OCI-LY1 (cell line): ENCODE measurements around the gene NEURL1B.

Experiments
- H2AFZ ChIP-seq: fragments of 200-600 bp; sonication (generic), shearing (Covaris generic); 2 replicates; pipeline ENCODE4 v1.6.0; 2014; ENCODE audit warnings: antibody characterized with exemption, mild to moderate bottlenecking, low read length
- H3F3A ChIP-seq: fragments of 200-600 bp; sonication (generic), shearing (Covaris generic); 2 replicates; pipeline ENCODE4 v1.6.0; 2014; ENCODE audit warnings: mild to moderate bottlenecking, antibody characterized with exemption, low read length, moderate library complexity; ENCODE audit not compliant: insufficient read depth
- H3K27ac ChIP-seq: fragments of 200-600 bp; sonication (generic); 2 replicates; pipeline ENCODE4 v1.5.1; 2014; ENCODE audit warnings: low read length, mixed run types, mild to moderate bottlenecking, low read depth; ENCODE audit not compliant: poor library complexity, severe bottlenecking
- H3K27me3 ChIP-seq: fragments of 200-600 bp; sonication (generic); 2 replicates; pipeline ENCODE4 v1.6.0; 2014; ENCODE audit warnings: antibody characterized with exemption, mild to moderate bottlenecking, low read length, moderate library complexity; ENCODE audit not compliant: insufficient read depth
- H3K36me3 ChIP-seq: fragments of 200-600 bp; sonication (generic); 2 replicates; pipeline ENCODE4 v1.6.1; 2014; ENCODE audit warnings: mild to moderate bottlenecking, antibody characterized with exemption, low read length, moderate library complexity, mixed read lengths; ENCODE audit not compliant: insufficient read depth
- H3K4me1 ChIP-seq: fragments of 200-600 bp; sonication (generic); 2 replicates; pipeline ENCODE4 v1.5.1; 2014; ENCODE audit warnings: mild to moderate bottlenecking, low read length, moderate library complexity; ENCODE audit not compliant: insufficient read depth, severe bottlenecking
- H3K4me2 ChIP-seq: fragments of 200-600 bp; sonication (generic), shearing (Covaris generic); 2 replicates; pipeline ENCODE4 v1.6.1; 2014; ENCODE audit warnings: low read length
- H3K4me3 ChIP-seq: fragments of 200-600 bp; sonication (generic); 2 replicates; pipeline ENCODE4 v1.5.1; 2014; ENCODE audit warnings: low read length, low read depth, mild to moderate bottlenecking, mixed read lengths; ENCODE audit not compliant: poor library complexity, severe bottlenecking
- H3K79me2 ChIP-seq: fragments of 200-600 bp; shearing (Covaris generic); 2 replicates; pipeline ENCODE4 v1.6.1; 2016; ENCODE audit warnings: mixed run types, low read length, mixed read lengths; ENCODE audit not compliant: insufficient read depth
- H3K9ac ChIP-seq: fragments of 200-600 bp; sonication (generic), shearing (Covaris generic); 2 replicates; pipeline ENCODE4 v1.6.1; 2014; ENCODE audit warnings: mild to moderate bottlenecking, low read length, mixed read lengths
- H3K9me2 ChIP-seq: fragments of 200-600 bp; sonication (generic), shearing (Covaris generic); 2 replicates; pipeline ENCODE4 v1.6.1; 2014; ENCODE audit warnings: low read depth, mild to moderate bottlenecking, low read length, mixed read lengths
- H3K9me3 ChIP-seq: fragments of 200-600 bp; shearing (Covaris generic); 2 replicates; pipeline ENCODE4 v1.6.1; 2014; ENCODE audit warnings: low read length, mixed read lengths
- H4K20me1 ChIP-seq: fragments of 200-600 bp; sonication (generic), shearing (Covaris generic); 2 replicates; pipeline ENCODE4 v1.6.0; 2016; ENCODE audit warnings: mild to moderate bottlenecking, low read length; ENCODE audit not compliant: insufficient read depth
- CTCF ChIP-seq: fragments of 200-600 bp; sonication (generic), shearing (Covaris generic); IDR thresholded peaks from 2 replicates; pipeline ENCODE4 v1.5.1; 2017; ENCODE audit warnings: mild to moderate bottlenecking, antibody characterized with exemption, low read length, moderate library complexity, mixed read lengths
- EZH2 ChIP-seq: fragments of 200-600 bp; sonication (generic), shearing (Covaris generic); IDR thresholded peaks from 2 replicates; pipeline ENCODE4 v1.8.0; 2017; ENCODE audit warnings: borderline replicate concordance, mixed run types, mild to moderate bottlenecking, antibody characterized with exemption, low read length, moderate library complexity, mixed read lengths

Gene NEURL1B

GRCh38 chr5:172640822-172641358 lies at the start of gene NEURL1B:
Gene NEURL1B, plus strand, starts transcription at chr5:172641263. Its CDS starts 144 bp downstream, at chr5:172641407.
- Histone ChIP-seq H3K4me2 (peak within 1 kb of the TSS; percentile 55; the same call in 1 of the 2 replicates), H3K4me1 (peaks cover 4% of the 10 kb centered on the region), H3K9ac (no peak within 1 kb of the TSS; the same call in 1 of the 2 replicates), H4K20me1 (no peaks in the 10 kb centered on the region), H3K79me2 (no peaks in the 10 kb centered on the region), H2AFZ (no peak within 1 kb of the TSS), H3K27ac (no peak within 1 kb of the TSS), H3K27me3 (peaks cover 5% of the 10 kb centered on the region), H3F3A (no peaks in the 10 kb centered on the region), H3K9me2 (no peaks in the 10 kb centered on the region), H3K36me3 (no peaks in the 10 kb centered on the region), H3K9me3 (no peaks in the 10 kb centered on the region), H3K4me3 (peak within 1 kb of the TSS; percentile 37)
- TF ChIP-seq CTCF: no peak

GRCh38 chr5:172591636-172592035 lies 49.4 kb upstream of the NEURL1B start:
- no peaks in the 10 kb centered on the region for H3K9me3 ChIP-seq
- no peak overlapping the region for H3K9ac ChIP-seq
- H3K27ac ChIP-seq: no peak overlapping the region
- no peaks in the 10 kb centered on the region for H3K79me2 ChIP-seq
- H2AFZ ChIP-seq: no peak overlapping the region
- H3F3A ChIP-seq: no peaks in the 10 kb centered on the region
- no peaks in the 10 kb centered on the region for H3K4me1 ChIP-seq
- H3K4me2 ChIP-seq: no peak overlapping the region
- no peaks in the 10 kb centered on the region for H3K36me3 ChIP-seq
- no peaks in the 10 kb centered on the region for H3K27me3 ChIP-seq
- H3K4me3 ChIP-seq: no peak overlapping the region
- H4K20me1 ChIP-seq: no peaks in the 10 kb centered on the region
- TF ChIP-seq EZH2 (no peak), CTCF (no peak)
- no peaks in the 10 kb centered on the region for H3K9me2 ChIP-seq

GRCh38 chr5:172592881-172593280 lies 48.2 kb upstream of the NEURL1B start:
- H3K9ac ChIP-seq: no peak overlapping the region
- H3K27me3 ChIP-seq: no peaks in the 10 kb centered on the region
- TF ChIP-seq CTCF (no peak), EZH2 (no peak)
- no peak overlapping the region for H3K27ac ChIP-seq
- H3K79me2 ChIP-seq: no peaks in the 10 kb centered on the region
- H3K36me3 ChIP-seq: no peaks in the 10 kb centered on the region
- H3K4me3 ChIP-seq: no peak overlapping the region
- no peaks in the 10 kb centered on the region for H4K20me1 ChIP-seq
- H3K9me3 ChIP-seq: no peaks in the 10 kb centered on the region
- H3K4me2 ChIP-seq: no peak overlapping the region
- H3K4me1 ChIP-seq: no peaks in the 10 kb centered on the region
- H3F3A ChIP-seq: no peaks in the 10 kb centered on the region
- no peaks in the 10 kb centered on the region for H3K9me2 ChIP-seq
- no peak overlapping the region for H2AFZ ChIP-seq
